Effector memory CD8-positive, alpha-beta T cell (primary cell): ENCODE results near the gene SEC14L1.
"Not testable (repeated sequence)": the region's sequence is repeated elsewhere in the genome, so short reads cannot be mapped to it uniquely, and the experiment has no call there.

Source experiments
- ATAC-seq: fragments of 150-1000 bp; cut with Tn5 transposase; replicated peaks from 2 replicates; pipeline ENCODE4 v1.10.0; 2021; ENCODE audit warnings: mild to moderate bottlenecking, moderate library complexity
- DNase-seq, 3 experiments: peaks; one replicate each; pipeline ENCODE4 v3.0.0; 2021
- H3K27ac Mint-ChIP-seq, 2 donors: one replicate each; pipeline ENCODE4 v1.8.0; 2022; ENCODE audit warnings: mild to moderate bottlenecking in 2 of 2, mixed read lengths in 2 of 2, moderate library complexity in 2 of 2
- H3K27me3 Mint-ChIP-seq, 2 donors: one replicate each; pipeline ENCODE4 v1.8.0; 2022; ENCODE audit warnings: mixed read lengths in 2 of 2
- H3K36me3 Mint-ChIP-seq: one replicate; pipeline ENCODE4 v1.8.0; 2022; ENCODE audit warnings: mild to moderate bottlenecking, moderate library complexity, mixed read lengths; ENCODE audit not compliant: insufficient read depth
- H3K4me1 Mint-ChIP-seq, 2 donors: one replicate each; pipeline ENCODE4 v1.8.0; 2022; ENCODE audit warnings: low read depth in 2 of 2, mixed read lengths in 2 of 2
- H3K4me3 Mint-ChIP-seq, 2 donors: one replicate each; pipeline ENCODE4 v1.8.0; 2022; ENCODE audit warnings: mild to moderate bottlenecking in 2 of 2, mixed read lengths in 2 of 2, moderate library complexity in 2 of 2
- H3K9me3 Mint-ChIP-seq, 2 donors: one replicate each; pipeline ENCODE4 v1.8.0; 2022; ENCODE audit warnings: mixed read lengths in 2 of 2
- total RNA-seq, 9 experiments: gene quantifications; one replicate each; lab custom pipeline; 2026; lab: John Stamatoyannopoulos, UW

SEC14L1 gene
- total RNA-seq, result 37.5 to 96.1 (median 48.6) reads per million in 9 experiments

GRCh38 chr17:77140878-77141767, at the start of gene SEC14L1:
Gene SEC14L1 (plus strand): TSS chr17:77140969. CDS start chr17:77143597, 2,628 bp downstream.
- H3K36me3 Mint-ChIP-seq, result peaks cover 44% of the 10 kb centered on the region
- H3K4me1 Mint-ChIP-seq, result peaks cover 28 to 46% of the 10 kb centered on the region in 2 donors
- DNase-seq (peak in 2 of 3 experiments; percentile 21 to 26), ATAC-seq (peak; percentile 64)
- H3K9me3 Mint-ChIP-seq, result no peaks in the 10 kb centered on the region
- no peaks in the 10 kb centered on the region for H3K27me3 Mint-ChIP-seq
- peak within 1 kb of the TSS; percentile 88 to 90 for H3K27ac Mint-ChIP-seq
- peak within 1 kb of the TSS; percentile 85 to 87 for H3K4me3 Mint-ChIP-seq

- peaks cover 23 to 29% of the 10 kb centered on the region in 2 donors for H3K4me1 Mint-ChIP-seq
- peaks cover 54% of the 10 kb centered on the region for H3K36me3 Mint-ChIP-seq
- no peaks in the 10 kb centered on the region for H3K9me3 Mint-ChIP-seq
- H3K27me3 Mint-ChIP-seq, result no peaks in the 10 kb centered on the region
- peak overlapping the region in 1 of 2 donors; percentile 32 for H3K27ac Mint-ChIP-seq
- H3K4me3 Mint-ChIP-seq, result no peak overlapping the region
- no peak for ATAC-seq
- DNase-seq, result no peak
These were observed 48.7 kb upstream of the SEC14L1 start for GRCh38 chr17:77092025-77092424.

- H3K9me3 Mint-ChIP-seq, result no peaks in the 10 kb centered on the region
- peak overlapping the region in 1 of 2 donors; percentile 5 for H3K27ac Mint-ChIP-seq
- H3K4me1 Mint-ChIP-seq, result peaks cover 10 to 13% of the 10 kb centered on the region in 2 donors
- peaks cover 56% of the 10 kb centered on the region for H3K36me3 Mint-ChIP-seq
- no peak for ATAC-seq
- H3K27me3 Mint-ChIP-seq, result no peaks in the 10 kb centered on the region
- DNase-seq, result no peak
- H3K4me3 Mint-ChIP-seq, result no peak overlapping the region
These were observed 45.3 kb upstream of the SEC14L1 start for GRCh38 chr17:77095461-77095860.

- Mint-ChIP-seq H3K36me3 (peaks cover 49% of the 10 kb centered on the region), H3K27ac (peak overlapping the region in 1 of 2 donors; percentile 83), H3K4me1 (peaks cover 6 to 10% of the 10 kb centered on the region in 2 donors), H3K9me3 (no peaks in the 10 kb centered on the region), H3K4me3 (no peak overlapping the region), H3K27me3 (no peaks in the 10 kb centered on the region)
- ATAC-seq (peak; percentile 45), DNase-seq (no peak)
These were observed 44.1 kb upstream of the SEC14L1 start for GRCh38 chr17:77096570-77097214.

GRCh38 chr17:77097631-77098180, 43.1 kb upstream of the SEC14L1 start:
- Mint-ChIP-seq H3K27me3 (no peaks in the 10 kb centered on the region), H3K4me3 (no peak overlapping the region), H3K4me1 (peaks cover 0 to 6% of the 10 kb centered on the region in 2 donors), H3K36me3 (peaks cover 39% of the 10 kb centered on the region), H3K9me3 (no peaks in the 10 kb centered on the region), H3K27ac (peak overlapping the region; percentile 78 to 83)
- ATAC-seq (no peak), DNase-seq (no peak)

GRCh38 chr17:77098884-77099545, 41.8 kb upstream of the SEC14L1 start:
- Mint-ChIP-seq H3K36me3 (peaks cover 28% of the 10 kb centered on the region), H3K9me3 (no peaks in the 10 kb centered on the region)

GRCh38 chr17:77099997-77100396, 40.8 kb upstream of the SEC14L1 start:
- Mint-ChIP-seq H3K4me3 (no peak overlapping the region), H3K9me3 (no peaks in the 10 kb centered on the region), H3K36me3 (peaks cover 19% of the 10 kb centered on the region), H3K27ac (peak overlapping the region in 1 of 2 donors; percentile 83), H3K27me3 (no peaks in the 10 kb centered on the region), H3K4me1 (peaks cover 0 to 6% of the 10 kb centered on the region in 2 donors)
- ATAC-seq (peak; percentile 38), DNase-seq (no peak)

More at GRCh38 chr17:77098884-77099545, 41.8 kb upstream of the SEC14L1 start:
- Mint-ChIP-seq H3K4me3 (no peak overlapping the region), H3K4me1 (peaks cover 0 to 6% of the 10 kb centered on the region in 2 donors), H3K27me3 (no peaks in the 10 kb centered on the region), H3K27ac (peak overlapping the region; percentile 81 to 83)
- peak; percentile 93 for ATAC-seq
- peak in 2 of 3 experiments; percentile 11 to 30 for DNase-seq

GRCh38 chr17:77101521-77102410, 39.0 kb upstream of the SEC14L1 start:
- no peak for DNase-seq
- Mint-ChIP-seq H3K9me3 (no peaks in the 10 kb centered on the region), H3K27me3 (no peaks in the 10 kb centered on the region), H3K36me3 (peaks cover 15% of the 10 kb centered on the region), H3K4me1 (peaks cover 2 to 8% of the 10 kb centered on the region in 2 donors), H3K4me3 (no peak overlapping the region), H3K27ac (peak overlapping the region in 1 of 2 donors; percentile 44)
- ATAC-seq, result no peak

- not testable (repeated sequence) for H3K9me3 Mint-ChIP-seq, H3K27me3 Mint-ChIP-seq, ATAC-seq, H3K4me3 Mint-ChIP-seq, DNase-seq
- Mint-ChIP-seq H3K4me1 (peaks cover 9 to 10% of the 10 kb centered on the region in 2 donors), H3K27ac (peak overlapping the region in 1 of 2 donors; percentile 44), H3K36me3 (peaks cover 15% of the 10 kb centered on the region)
These were observed 38.2 kb upstream of the SEC14L1 start for GRCh38 chr17:77102411-77103134.

GRCh38 chr17:77105706-77106105, 35.1 kb upstream of the SEC14L1 start:
- H3K9me3 Mint-ChIP-seq, result no peaks in the 10 kb centered on the region
- no peak for DNase-seq
- H3K27ac Mint-ChIP-seq, result no peak overlapping the region
- H3K36me3 Mint-ChIP-seq, result no peaks in the 10 kb centered on the region
- peak overlapping the region in 1 of 2 donors; percentile 1 for H3K4me3 Mint-ChIP-seq
- H3K27me3 Mint-ChIP-seq, result no peaks in the 10 kb centered on the region
- peaks cover 15 to 17% of the 10 kb centered on the region in 2 donors for H3K4me1 Mint-ChIP-seq
- no peak for ATAC-seq

- Mint-ChIP-seq H3K27me3 (no peaks in the 10 kb centered on the region), H3K4me3 (peak overlapping the region; percentile 78 to 87), H3K27ac (peak overlapping the region; percentile 64 to 86), H3K36me3 (no peaks in the 10 kb centered on the region), H3K9me3 (no peaks in the 10 kb centered on the region), H3K4me1 (peaks cover 15 to 17% of the 10 kb centered on the region in 2 donors)
- DNase-seq (peak; percentile 7 to 30 (median 20)), ATAC-seq (peak; percentile 49)
These were observed 33.9 kb upstream of the SEC14L1 start for GRCh38 chr17:77106874-77107358.
